Neural cell (in vitro differentiated cells): ENCODE results near the gene FAM163A.

ENCODE experiments used
- CTCF ChIP-seq: fragments of 450-650 bp; IDR thresholded peaks from 2 replicates; pipeline ENCODE4 v1.5.1; 2014; ENCODE audit warnings: antibody characterized with exemption, mild to moderate bottlenecking, moderate library complexity; ENCODE audit not compliant: poor library complexity, severe bottlenecking
- EZH2 ChIP-seq: fragments of 200-600, 300-800 bp; shearing (Covaris generic), sonication (generic); IDR thresholded peaks from 2 replicates; pipeline ENCODE4 v1.6.1; 2014; ENCODE audit warnings: antibody characterized with exemption, low read length, borderline replicate concordance, mild to moderate bottlenecking; ENCODE audit not compliant: insufficient read depth, poor library complexity, severe bottlenecking
- RAD21 ChIP-seq: fragments of 450-650 bp; conservative IDR thresholded peaks from 2 replicates; pipeline ENCODE4 v1.6.1; 2014; ENCODE audit warnings: antibody characterized with exemption, mild to moderate bottlenecking, moderate library complexity

GRCh38 chr1:179776831-179777230 is 33.7 kb downstream of the FAM163A start:
- no peak for TF ChIP-seq EZH2
- no peak for TF ChIP-seq CTCF
- TF ChIP-seq RAD21: no peak
